HCT116 (cell line): Measurements from ENCODE around the gene MED15. TPM values are rescaled to one million over a fixed set of nuclear protein-coding genes. Genes with fewer than 3 reads are reported as not detected.

Source experiments
- ATAC-seq: fragments of 200-7000 bp; cut with Tn5 transposase; 2 replicates; pipeline ENCODE4 v1.9.1; 2020; ENCODE audit warnings: mild to moderate bottlenecking, moderate library complexity
- BruUV-seq: library from RNA; stranded (reverse); fragments of 400-500 nt; replicated peaks from 2 replicates; lab custom pipeline; 2021; lab: Mats Ljungman, UMichigan
- CTCF ChIA-PET: fragments of 300-600 bp; sonication (Branson Sonifier 250); formaldehyde crosslinking; loops from one replicate; lab custom pipeline; 2021; ENCODE audit warnings: antibody characterized with exemption; lab: Charles Lee
- POLR2A ChIA-PET: fragments of 300-600, 350-600 bp; sonication (Branson Sonifier 250); formaldehyde crosslinking; loops from one replicate; lab custom pipeline; 2021; ENCODE audit warnings: antibody characterized with exemption; lab: Charles Lee
- RAD21 ChIA-PET, 2 experiments: fragments of 300-600 bp; sonication (Branson Sonifier 250); formaldehyde crosslinking; loops; one replicate each; lab custom pipeline; 2023; ENCODE audit warnings: low total read pairs in 2 of 2; ENCODE audit not compliant: uncharacterized antibody in 2 of 2, unreplicated experiment in 2 of 2, low non-redundant PET in 1 of 2; lab: Charles Lee
- DNase-seq: peaks from one replicate; pipeline ENCODE4 v3.0.0-alpha.2; 2010; ENCODE audit warnings: low read depth, low spot score
- H2AFZ ChIP-seq: fragments of 200-600 bp; shearing (Covaris generic), sonication (generic); 2 replicates; pipeline ENCODE4 v1.6.1; 2017; ENCODE audit warnings: low read depth, mixed run types, mixed read lengths, antibody characterized with exemption, low read length; ENCODE audit not compliant: poor library complexity, severe bottlenecking
- H3K27ac ChIP-seq: 2 replicates; pipeline ENCODE4 v1.5.1; 2012; ENCODE audit warnings: low read depth, low read length
- H3K27me3 ChIP-seq: fragments of 200-600 bp; sonication (generic); 2 replicates; pipeline ENCODE4 v1.6.1; 2016; ENCODE audit warnings: mixed run types, low read length, mixed read lengths; ENCODE audit not compliant: insufficient read depth
- H3K36me3 ChIP-seq, 2 experiments: fragments of 200-500 bp in 1 of 2; fragments of 200-600 bp in 1 of 2; sonication (Bioruptor generic) in 1 of 2; sonication (generic) in 1 of 2; 2 replicates each; pipeline versions ENCODE4 v1.5.1 to v1.6.1; 2014 to 2016; ENCODE audit warnings: low read length in 2 of 2, inconsistent platforms in 1 of 2, mixed read lengths in 1 of 2, mixed run types in 1 of 2; ENCODE audit not compliant: insufficient read depth in 2 of 2, control insufficient read depth in 1 of 2
- H3K4me1 ChIP-seq, 2 experiments: fragments of 200-600 bp in 1 of 2; sonication (generic) in 1 of 2; 2 replicates each; pipeline versions ENCODE4 v1.5.1 to v1.6.1; 2012 to 2017; ENCODE audit warnings: low read length in 2 of 2, inconsistent platforms in 1 of 2, mild to moderate bottlenecking in 1 of 2, mixed read lengths in 1 of 2, mixed run types in 1 of 2, moderate library complexity in 1 of 2; ENCODE audit not compliant: insufficient read depth in 2 of 2, control insufficient read depth in 1 of 2
- H3K4me2 ChIP-seq: fragments of 200-600 bp; sonication (generic); 2 replicates; pipeline ENCODE4 v1.6.1; 2017; ENCODE audit warnings: mixed run types, low read length, mixed read lengths
- H3K4me3 ChIP-seq, 2 experiments: fragments of 200-600 bp in 1 of 2; sonication (generic) in 1 of 2; replicated peaks in 1 of 2; 2 replicates each; pipeline ENCODE4 v1.5.1; 2011 to 2016; ENCODE audit warnings: low read length in 2 of 2, control low read depth in 1 of 2, low read depth in 1 of 2, mild to moderate bottlenecking in 1 of 2, mixed read lengths in 1 of 2, mixed run types in 1 of 2
- H3K79me2 ChIP-seq: fragments of 200-600 bp; sonication (generic); 2 replicates; pipeline ENCODE4 v1.6.1; 2017; ENCODE audit warnings: mild to moderate bottlenecking, mixed run types, low read length, moderate library complexity, mixed read lengths; ENCODE audit not compliant: insufficient read depth
- H3K9ac ChIP-seq: fragments of 200-600 bp; sonication (generic); 2 replicates; pipeline ENCODE4 v1.6.1; 2016; ENCODE audit warnings: low read length, mixed read lengths
- H3K9me2 ChIP-seq: fragments of 200-600 bp; sonication (generic), shearing (Covaris generic); 2 replicates; pipeline ENCODE4 v1.6.1; 2017; ENCODE audit warnings: mixed run types, mild to moderate bottlenecking, moderate library complexity; ENCODE audit not compliant: insufficient read depth
- H3K9me3 ChIP-seq, 2 experiments: fragments of 200-500 bp in 1 of 2; fragments of 200-600 bp in 1 of 2; sonication (Bioruptor generic) in 1 of 2; sonication (generic) in 1 of 2; 2 replicates each; pipeline ENCODE4 v1.6.1; 2014 to 2017; ENCODE audit warnings: low read length in 2 of 2, mixed read lengths in 2 of 2, inconsistent platforms in 1 of 2, low read depth in 1 of 2, mild to moderate bottlenecking in 1 of 2, mixed run types in 1 of 2, moderate library complexity in 1 of 2; ENCODE audit not compliant: control insufficient read depth in 1 of 2, insufficient read depth in 1 of 2
- H4K20me1 ChIP-seq: fragments of 200-600 bp; sonication (generic), shearing (Covaris generic); 2 replicates; pipeline ENCODE4 v1.6.1; 2017; ENCODE audit warnings: mixed run types, mild to moderate bottlenecking, moderate library complexity; ENCODE audit not compliant: insufficient read depth
- CEBPB ChIP-seq: IDR thresholded peaks from 2 replicates; pipeline ENCODE4 v1.6.1; 2012; ENCODE audit warnings: low read depth
- ELF1 ChIP-seq: IDR thresholded peaks from 2 replicates; pipeline ENCODE4 v1.6.1; 2012; ENCODE audit warnings: low read depth, borderline replicate concordance
- EZH2 ChIP-seq: fragments of 200-600 bp; sonication (generic); IDR thresholded peaks from 2 replicates; pipeline ENCODE4 v1.6.1; 2017; ENCODE audit warnings: antibody characterized with exemption, mixed run types
- EZH2phosphoT487 ChIP-seq: fragments of 200-600 bp; IDR thresholded peaks from 2 replicates; pipeline ENCODE4 v1.6.1; 2018; ENCODE audit warnings: antibody characterized with exemption, borderline replicate concordance
- FOSL1 ChIP-seq: IDR thresholded peaks from 2 replicates; pipeline ENCODE4 v1.6.1; 2012; ENCODE audit warnings: low read depth
- JUND ChIP-seq: IDR thresholded peaks from 2 replicates; pipeline ENCODE4 v1.6.1; 2012
- POLR2A ChIP-seq: IDR thresholded peaks from 2 replicates; pipeline ENCODE4 v1.7.0; 2011; ENCODE audit warnings: borderline replicate concordance; ENCODE audit not compliant: insufficient read depth, insufficient read length; ENCODE audit errors: extremely low read depth
- POLR2AphosphoS5 ChIP-seq: IDR thresholded peaks from 2 replicates; pipeline ENCODE4 v1.6.1; 2011; ENCODE audit warnings: mild to moderate bottlenecking, low read depth, low read length, moderate library complexity
- RAD21 ChIP-seq: IDR thresholded peaks from 2 replicates; pipeline ENCODE4 v1.6.1; 2012; ENCODE audit warnings: low read depth, mild to moderate bottlenecking
- SIN3A ChIP-seq: IDR thresholded peaks from 2 replicates; pipeline ENCODE4 v1.6.1; 2012; ENCODE audit warnings: low read depth
- SP1 ChIP-seq: IDR thresholded peaks from 2 replicates; pipeline ENCODE4 v1.6.1; 2012; ENCODE audit warnings: low read depth
- SRF ChIP-seq: IDR thresholded peaks from 2 replicates; pipeline ENCODE4 v1.6.1; 2012; ENCODE audit warnings: low read depth
- ZNF274 ChIP-seq: fragments of 200-500 bp; sonication (Bioruptor generic); IDR thresholded peaks from 2 replicates; pipeline ENCODE4 v1.6.1; 2014; ENCODE audit warnings: mild to moderate bottlenecking, low read depth, low read length, inconsistent platforms
- intact Hi-C: fragments of 100-400 bp; cut with micrococcal nuclease; formaldehyde crosslinking; loops from 2 replicates; pipeline ENCODE4 v1.10.0; 2022
- total RNA-seq: library from RNA; stranded (reverse); gene quantifications from one replicate; pipeline ENCODE4 v1.2.1, GENCODE V29; 2021; ENCODE audit not compliant: unreplicated experiment
- TF ChIP-seq, protein P1 (sequence below): IDR thresholded peaks from 2 replicates; pipeline ENCODE4 v1.6.1; 2012; ENCODE audit warnings: low read depth
- TF ChIP-seq, protein P2 (sequence below): IDR thresholded peaks from 2 replicates; pipeline ENCODE4 v1.6.1; 2012
- TF ChIP-seq, protein P3 (sequence below): IDR thresholded peaks from 2 replicates; pipeline ENCODE4 v1.6.1; 2011; ENCODE audit warnings: mild to moderate bottlenecking, low read length, moderate library complexity; ENCODE audit not compliant: insufficient replicate concordance; ENCODE audit errors: extremely low read depth

Gene MED15
- total RNA-seq, 1 experiment from 2014 or later = 81.3 TPM

DNA sequence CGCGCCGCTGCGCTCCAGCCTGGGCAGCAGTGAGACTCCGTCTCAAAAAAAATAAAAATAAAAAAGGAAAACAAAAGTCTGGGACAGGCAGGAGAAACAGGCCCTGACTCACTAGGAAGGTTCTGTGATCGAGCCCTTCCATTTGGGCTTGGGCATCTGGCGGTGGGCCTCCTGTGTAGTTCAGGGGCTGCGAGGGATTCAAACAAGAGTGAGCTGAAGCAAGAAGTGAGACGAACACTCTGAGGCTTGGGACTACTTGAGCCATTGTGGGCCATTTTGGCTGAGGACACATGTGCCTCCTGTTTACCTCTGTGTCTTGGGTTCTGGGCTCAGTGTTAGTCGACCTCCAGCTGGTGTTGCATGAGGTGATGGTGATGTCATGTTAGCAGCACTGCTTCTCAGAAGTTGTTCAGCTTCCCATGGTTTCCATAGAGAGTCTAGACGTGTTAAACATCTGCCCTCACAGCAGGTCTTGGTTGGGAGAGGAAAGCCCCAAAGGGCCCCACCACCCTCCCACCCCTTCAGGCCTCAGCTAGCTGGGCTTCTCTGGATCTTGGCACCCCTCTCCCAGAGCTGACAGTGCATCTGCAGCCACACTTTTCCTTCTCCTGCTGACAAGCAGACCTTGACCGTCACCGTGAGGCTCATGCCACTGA is 57.8 kb downstream of the MED15 start (continued):
- TF ChIP-seq, protein P1, sequence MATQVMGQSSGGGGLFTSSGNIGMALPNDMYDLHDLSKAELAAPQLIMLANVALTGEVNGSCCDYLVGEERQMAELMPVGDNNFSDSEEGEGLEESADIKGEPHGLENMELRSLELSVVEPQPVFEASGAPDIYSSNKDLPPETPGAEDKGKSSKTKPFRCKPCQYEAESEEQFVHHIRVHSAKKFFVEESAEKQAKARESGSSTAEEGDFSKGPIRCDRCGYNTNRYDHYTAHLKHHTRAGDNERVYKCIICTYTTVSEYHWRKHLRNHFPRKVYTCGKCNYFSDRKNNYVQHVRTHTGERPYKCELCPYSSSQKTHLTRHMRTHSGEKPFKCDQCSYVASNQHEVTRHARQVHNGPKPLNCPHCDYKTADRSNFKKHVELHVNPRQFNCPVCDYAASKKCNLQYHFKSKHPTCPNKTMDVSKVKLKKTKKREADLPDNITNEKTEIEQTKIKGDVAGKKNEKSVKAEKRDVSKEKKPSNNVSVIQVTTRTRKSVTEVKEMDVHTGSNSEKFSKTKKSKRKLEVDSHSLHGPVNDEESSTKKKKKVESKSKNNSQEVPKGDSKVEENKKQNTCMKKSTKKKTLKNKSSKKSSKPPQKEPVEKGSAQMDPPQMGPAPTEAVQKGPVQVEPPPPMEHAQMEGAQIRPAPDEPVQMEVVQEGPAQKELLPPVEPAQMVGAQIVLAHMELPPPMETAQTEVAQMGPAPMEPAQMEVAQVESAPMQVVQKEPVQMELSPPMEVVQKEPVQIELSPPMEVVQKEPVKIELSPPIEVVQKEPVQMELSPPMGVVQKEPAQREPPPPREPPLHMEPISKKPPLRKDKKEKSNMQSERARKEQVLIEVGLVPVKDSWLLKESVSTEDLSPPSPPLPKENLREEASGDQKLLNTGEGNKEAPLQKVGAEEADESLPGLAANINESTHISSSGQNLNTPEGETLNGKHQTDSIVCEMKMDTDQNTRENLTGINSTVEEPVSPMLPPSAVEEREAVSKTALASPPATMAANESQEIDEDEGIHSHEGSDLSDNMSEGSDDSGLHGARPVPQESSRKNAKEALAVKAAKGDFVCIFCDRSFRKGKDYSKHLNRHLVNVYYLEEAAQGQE = no peak
- TF ChIP-seq, protein P2, sequence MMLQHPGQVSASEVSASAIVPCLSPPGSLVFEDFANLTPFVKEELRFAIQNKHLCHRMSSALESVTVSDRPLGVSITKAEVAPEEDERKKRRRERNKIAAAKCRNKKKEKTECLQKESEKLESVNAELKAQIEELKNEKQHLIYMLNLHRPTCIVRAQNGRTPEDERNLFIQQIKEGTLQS = no peak
- TF ChIP-seq EZH2phosphoT487 = no peak

DNA sequence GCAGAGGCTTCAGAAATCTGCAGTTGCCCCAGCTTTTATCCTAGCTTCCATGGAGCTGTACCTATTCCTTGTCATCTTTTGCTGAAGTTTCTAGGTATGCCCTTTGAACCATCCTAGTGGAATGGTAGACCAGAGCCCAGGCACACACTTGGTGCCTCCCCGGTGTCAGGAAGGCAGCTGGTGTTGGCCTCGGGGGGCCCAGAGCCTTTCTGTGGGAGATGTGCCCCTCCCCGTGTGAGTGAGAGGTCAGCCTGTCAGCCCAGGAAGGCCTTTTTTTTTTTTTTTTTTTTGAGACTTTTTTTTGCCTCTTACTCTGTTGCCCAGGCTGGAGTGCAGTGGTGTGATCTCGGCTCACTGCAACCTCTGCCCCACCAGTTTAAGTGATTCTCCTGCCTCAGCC is 58.4 kb downstream of the MED15 start:
- POLR2A ChIA-PET = no interaction called here
- CTCF ChIA-PET = interaction anchor here (2.1 to 2.3 kb wide), 2 partner anchors 9 to 17 kb away, joined by 7 to 8 read pairs; no protein-coding TSS in a partner anchor
- no peaks in the 10 kb centered on the region for H3K9me3 ChIP-seq
- no peak overlapping the region for H3K4me3 ChIP-seq
- H3K9ac ChIP-seq = no peak overlapping the region
- no peaks in the 10 kb centered on the region for H3K9me2 ChIP-seq
- H3K4me1 ChIP-seq = peaks cover 41 to 56% of the 10 kb centered on the region in 2 experiments
- no TSS peak for BruUV-seq
- H3K79me2 ChIP-seq = peaks cover 7% of the 10 kb centered on the region; the same call in 1 of the 2 replicates
- no peak overlapping the region for H2AFZ ChIP-seq
- H3K36me3 ChIP-seq = peaks cover 12 to 36% of the 10 kb centered on the region in 2 experiments
- DNase-seq = no peak
- ATAC-seq = no peak
- H4K20me1 ChIP-seq = no peaks in the 10 kb centered on the region
- intact Hi-C loops = no loop called here
- RAD21 ChIA-PET = no interaction called here
- H3K4me2 ChIP-seq = no peak overlapping the region
- no peaks in the 10 kb centered on the region for H3K27me3 ChIP-seq
- H3K27ac ChIP-seq = no peak overlapping the region
- TF ChIP-seq ELF1 (no peak), EZH2phosphoT487 (no peak), POLR2AphosphoS5 (no peak), EZH2 (no peak), POLR2A (no peak), ZNF274 (no peak), SRF (no peak), FOSL1 (no peak), RAD21 (no peak), CEBPB (no peak), SP1 (no peak), SIN3A (no peak), JUND (no peak)
- TF ChIP-seq, protein P3, sequence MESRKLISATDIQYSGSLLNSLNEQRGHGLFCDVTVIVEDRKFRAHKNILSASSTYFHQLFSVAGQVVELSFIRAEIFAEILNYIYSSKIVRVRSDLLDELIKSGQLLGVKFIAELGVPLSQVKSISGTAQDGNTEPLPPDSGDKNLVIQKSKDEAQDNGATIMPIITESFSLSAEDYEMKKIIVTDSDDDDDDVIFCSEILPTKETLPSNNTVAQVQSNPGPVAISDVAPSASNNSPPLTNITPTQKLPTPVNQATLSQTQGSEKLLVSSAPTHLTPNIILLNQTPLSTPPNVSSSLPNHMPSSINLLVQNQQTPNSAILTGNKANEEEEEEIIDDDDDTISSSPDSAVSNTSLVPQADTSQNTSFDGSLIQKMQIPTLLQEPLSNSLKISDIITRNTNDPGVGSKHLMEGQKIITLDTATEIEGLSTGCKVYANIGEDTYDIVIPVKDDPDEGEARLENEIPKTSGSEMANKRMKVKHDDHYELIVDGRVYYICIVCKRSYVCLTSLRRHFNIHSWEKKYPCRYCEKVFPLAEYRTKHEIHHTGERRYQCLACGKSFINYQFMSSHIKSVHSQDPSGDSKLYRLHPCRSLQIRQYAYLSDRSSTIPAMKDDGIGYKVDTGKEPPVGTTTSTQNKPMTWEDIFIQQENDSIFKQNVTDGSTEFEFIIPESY = no peak
- TF ChIP-seq, protein P1 = no peak
